Measurements from ENCODE around the gene GALNT17. TPM values are rescaled to one million over a fixed set of nuclear protein-coding genes. Genes with fewer than 3 reads are reported as not detected.

Gene GALNT17
- polyA plus RNA-seq, 1 donor (not counting 4 experiments of a cell fraction or from before 2014, with no cell fraction given), result not detected

- dilution Hi-C loops (cut with MboI; ENCODE audit: extremely low pct_ligation_motif_present, low sequenced_read_pairs), result no loop called here
- no peak for FAIRE-seq
- H3K27ac ChIP-seq (ENCODE audit: control insufficient read depth, insufficient read depth, low read length), result no peak overlapping the region
Measured at GRCh38 chr7:71580027-71580426, 448.1 kb downstream of the GALNT17 start.

GRCh38 chr7:71584256-71584655, 452.3 kb downstream of the GALNT17 start:
- Histone ChIP-seq H3K4me1 (ENCODE audit: control insufficient read depth, extremely low read depth, insufficient read depth, low read length) (no peaks in the 10 kb centered on the region), H4K20me1 (ENCODE audit: control insufficient read depth, extremely low read depth, insufficient read depth, low read length) (no peaks in the 10 kb centered on the region), H3K79me2 (ENCODE audit: control insufficient read depth, insufficient read depth, low read length) (no peaks in the 10 kb centered on the region), H3K9ac (ENCODE audit: control insufficient read depth, extremely low read depth, insufficient read depth, low read length) (no peak overlapping the region), H3K9me1 (ENCODE audit: control insufficient read depth, extremely low read depth, insufficient read depth, low read length) (no peaks in the 10 kb centered on the region), H3K9me3 (ENCODE audit: control insufficient read depth, low read depth, low read length) (no peaks in the 10 kb centered on the region), H2AFZ (ENCODE audit: control insufficient read depth, low read length) (no peak overlapping the region), H3K4me3 (ENCODE audit: control insufficient read depth in 2 of 3, extremely low read depth in 1 of 3, insufficient read depth in 2 of 3, low read depth in 1 of 3, low read length in 3 of 3) (no peak overlapping the region), H3K27ac (ENCODE audit: control insufficient read depth, insufficient read depth, low read length) (no peak overlapping the region), H3K4me2 (ENCODE audit: control insufficient read depth, extremely low read depth, insufficient read depth, low read depth, low read length) (no peak overlapping the region), H3K36me3 (ENCODE audit: control insufficient read depth in 2 of 2, extremely low read depth in 1 of 2, insufficient read depth in 2 of 2, low read length in 2 of 2) (no peaks in the 10 kb centered on the region), H3K27me3 (ENCODE audit: control insufficient read depth, extremely low read depth, insufficient read depth, low read length) (no peaks in the 10 kb centered on the region)
- no peak for FAIRE-seq
- dilution Hi-C loops (cut with MboI; ENCODE audit: extremely low pct_ligation_motif_present, low sequenced_read_pairs), result no loop called here
- no peak for TF ChIP-seq CTCF (optimal IDR thresholded peaks at IDR 0.05 in 1 of 3, IDR thresholded peaks at IDR 0.05 in 1 of 3, conservative IDR thresholded peaks at IDR 0.05 in 1 of 3; ENCODE audit: extremely low read depth in 1 of 3, insufficient read depth in 2 of 3, low read length in 3 of 3)
- no peak for TF ChIP-seq EZH2 (IDR thresholded peaks at IDR 0.05; ENCODE audit: low read length)
- DNase-seq (ENCODE audit: low read depth, low spot score), result no peak

More at GRCh38 chr7:71580027-71580426, 448.1 kb downstream of the GALNT17 start:
- Histone ChIP-seq H3K27me3 (ENCODE audit: control insufficient read depth, extremely low read depth, insufficient read depth, low read length) (no peaks in the 10 kb centered on the region), H3K36me3 (ENCODE audit: control insufficient read depth in 2 of 2, extremely low read depth in 1 of 2, insufficient read depth in 2 of 2, low read length in 2 of 2) (no peaks in the 10 kb centered on the region), H3K79me2 (ENCODE audit: control insufficient read depth, insufficient read depth, low read length) (no peaks in the 10 kb centered on the region), H3K4me1 (ENCODE audit: control insufficient read depth, extremely low read depth, insufficient read depth, low read length) (no peaks in the 10 kb centered on the region), H2AFZ (ENCODE audit: control insufficient read depth, low read length) (no peak overlapping the region), H3K4me2 (ENCODE audit: control insufficient read depth, extremely low read depth, insufficient read depth, low read depth, low read length) (no peak overlapping the region), H3K9ac (ENCODE audit: control insufficient read depth, extremely low read depth, insufficient read depth, low read length) (no peak overlapping the region), H3K9me1 (ENCODE audit: control insufficient read depth, extremely low read depth, insufficient read depth, low read length) (no peaks in the 10 kb centered on the region), H3K9me3 (ENCODE audit: control insufficient read depth, low read depth, low read length) (no peaks in the 10 kb centered on the region), H4K20me1 (ENCODE audit: control insufficient read depth, extremely low read depth, insufficient read depth, low read length) (no peaks in the 10 kb centered on the region), H3K4me3 (ENCODE audit: control insufficient read depth in 2 of 3, extremely low read depth in 1 of 3, insufficient read depth in 2 of 3, low read depth in 1 of 3, low read length in 3 of 3) (no peak overlapping the region)
- TF ChIP-seq EZH2 (IDR thresholded peaks at IDR 0.05; ENCODE audit: low read length), result no peak
- TF ChIP-seq CTCF (optimal IDR thresholded peaks at IDR 0.05 in 1 of 3, IDR thresholded peaks at IDR 0.05 in 1 of 3, conservative IDR thresholded peaks at IDR 0.05 in 1 of 3; ENCODE audit: extremely low read depth in 1 of 3, insufficient read depth in 2 of 3, low read length in 3 of 3), result no peak
- DNase-seq (ENCODE audit: low read depth, low spot score), result no peak
